ENCODE results near the gene CYCS. TPM values are rescaled to one million over a fixed set of nuclear protein-coding genes. Genes with fewer than 3 reads are reported as not detected.

CYCS gene
- total and polyA plus RNA-seq, 2 of the 8 experiments (the other 6 are each of a cell fraction or from before 2014, with no cell fraction given), result 48.6 to 229 TPM

GRCh38 chr7:25075459-25075858, 49.6 kb downstream of the CYCS start (continued):
- no peak for TF ChIP-seq CHD7 (IDR thresholded peaks at IDR 0.05; ENCODE audit: insufficient replicate concordance, low read length)
- TF ChIP-seq JUN (IDR thresholded peaks at IDR 0.05; ENCODE audit: low read depth, low read length), result no peak
- TF ChIP-seq SRF (IDR thresholded peaks at IDR 0.05; ENCODE audit: low read depth, low read length), result no peak
- TF ChIP-seq CBX5 (IDR thresholded peaks at IDR 0.05; ENCODE audit: low read depth, low read length), result no peak
- no peak for TF ChIP-seq USF2 (IDR thresholded peaks at IDR 0.05; ENCODE audit: low read length)
- no peak for TF ChIP-seq TEAD4 (IDR thresholded peaks at IDR 0.05; ENCODE audit: low read depth, low read length)
- TF ChIP-seq NANOG (IDR thresholded peaks at IDR 0.05; ENCODE audit: insufficient read depth, low read depth, low read length, poor library complexity, severe bottlenecking), result no peak
- TF ChIP-seq RNF2 (IDR thresholded peaks at IDR 0.05; ENCODE audit: borderline replicate concordance, low read depth, low read length, missing control alignments, poor library complexity, severe bottlenecking), result no peak
- TF ChIP-seq EZH2 (IDR thresholded peaks at IDR 0.05; ENCODE audit: low read depth, low read length, severe bottlenecking), result no peak
- TF ChIP-seq CEBPB (IDR thresholded peaks at IDR 0.05; ENCODE audit: low read depth, low read length), result no peak
